Measurements from ENCODE around the gene NEB.
"Not testable (repeated sequence)": the region's sequence is repeated elsewhere in the genome, so short reads cannot be mapped to it uniquely, and the experiment has no call there.

Gene NEB

GRCh38 chr2:151657667-151658076 is 76.6 kb downstream of the NEB start:
- H3K9me3 ChIP-seq (ENCODE audit: control insufficient read depth in 1 of 2, low read length in 2 of 2), result no peaks in the 10 kb centered on the region
- H3K9ac ChIP-seq (ENCODE audit: low read depth in 1 of 2, low read length in 2 of 2), result no peak overlapping the region
- H3K4me1 ChIP-seq (ENCODE audit: control insufficient read depth in 1 of 2, insufficient read depth in 2 of 2, low read length in 2 of 2), result no peaks in the 10 kb centered on the region
- no peaks in the 10 kb centered on the region for H3K27me3 ChIP-seq (ENCODE audit: control insufficient read depth in 1 of 2, insufficient read depth in 2 of 2, low read length in 2 of 2)
- no peak overlapping the region for H3K27ac ChIP-seq (ENCODE audit: low read depth, low read length)
- no peak overlapping the region for H3K4me3 ChIP-seq (ENCODE audit: low read depth in 1 of 2, low read length in 2 of 2)
- no peaks in the 10 kb centered on the region for H3K36me3 ChIP-seq (ENCODE audit: control insufficient read depth in 1 of 2, insufficient read depth in 2 of 2, low read length in 2 of 2)

DNA sequence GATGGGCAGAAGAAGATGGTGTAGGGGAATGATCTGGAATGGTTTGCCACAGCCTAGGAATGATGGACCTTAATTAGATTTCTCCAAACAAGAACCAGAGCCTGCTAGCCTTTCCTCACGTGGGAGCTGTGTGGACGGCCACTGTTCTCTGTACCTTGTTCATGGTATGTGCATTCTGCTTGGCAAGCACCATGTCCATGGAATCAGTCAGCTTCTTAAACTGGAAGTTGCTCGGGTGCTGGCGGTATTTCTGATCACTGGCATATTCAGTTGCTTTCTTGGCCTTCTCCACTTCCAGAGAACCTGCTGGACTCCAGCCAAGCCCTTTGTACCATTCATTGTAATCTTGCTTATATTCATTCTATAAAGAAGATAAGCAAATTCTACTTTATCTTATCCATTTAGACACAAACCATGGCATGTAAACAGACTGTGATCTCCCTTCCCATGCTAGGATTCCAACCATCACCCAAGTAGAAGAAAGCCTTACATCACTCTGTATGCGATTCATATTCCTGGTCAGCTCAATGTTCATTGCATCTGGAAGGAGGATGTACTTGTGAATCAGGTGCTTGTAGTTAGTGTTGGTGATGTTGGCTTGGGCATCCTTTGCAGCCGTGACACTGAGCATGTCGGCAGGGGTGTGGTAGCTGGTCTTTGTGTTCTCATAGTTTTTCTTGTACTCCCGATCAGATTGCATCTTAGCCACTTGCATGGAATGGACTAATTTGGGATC is 78.4 kb downstream of the NEB start:
- no peaks in the 10 kb centered on the region for H3K4me1 ChIP-seq (ENCODE audit: control insufficient read depth in 1 of 2, insufficient read depth in 2 of 2, low read length in 2 of 2)
- H3K9me3 ChIP-seq (ENCODE audit: control insufficient read depth in 1 of 2, low read length in 2 of 2), result no peaks in the 10 kb centered on the region
- no peak overlapping the region for H3K4me3 ChIP-seq (ENCODE audit: low read depth in 1 of 2, low read length in 2 of 2)
- no peaks in the 10 kb centered on the region for H3K27me3 ChIP-seq (ENCODE audit: control insufficient read depth in 1 of 2, insufficient read depth in 2 of 2, low read length in 2 of 2)
- H3K9ac ChIP-seq (ENCODE audit: low read depth in 1 of 2, low read length in 2 of 2), result no peak overlapping the region
- no peaks in the 10 kb centered on the region for H3K36me3 ChIP-seq (ENCODE audit: control insufficient read depth in 1 of 2, insufficient read depth in 2 of 2, low read length in 2 of 2)
- no peak overlapping the region for H3K27ac ChIP-seq (ENCODE audit: low read depth, low read length)

GRCh38 chr2:151654891-151655290 is 79.4 kb downstream of the NEB start:
- Histone ChIP-seq H3K4me1 (ENCODE audit: control insufficient read depth in 1 of 2, insufficient read depth in 2 of 2, low read length in 2 of 2) (no peaks in the 10 kb centered on the region), H3K27ac (ENCODE audit: low read depth, low read length) (no peak overlapping the region)

GRCh38 chr2:151654085-151654484 is 80.2 kb downstream of the NEB start:
- Histone ChIP-seq H3K4me3 (ENCODE audit: low read depth in 1 of 2, low read length in 2 of 2) (no peak overlapping the region), H3K27ac (ENCODE audit: low read depth, low read length) (no peak overlapping the region), H3K36me3 (ENCODE audit: control insufficient read depth in 1 of 2, insufficient read depth in 2 of 2, low read length in 2 of 2) (no peaks in the 10 kb centered on the region), H3K9me3 (ENCODE audit: control insufficient read depth in 1 of 2, low read length in 2 of 2) (no peaks in the 10 kb centered on the region), H3K4me1 (ENCODE audit: control insufficient read depth in 1 of 2, insufficient read depth in 2 of 2, low read length in 2 of 2) (no peaks in the 10 kb centered on the region), H3K27me3 (ENCODE audit: control insufficient read depth in 1 of 2, insufficient read depth in 2 of 2, low read length in 2 of 2) (no peaks in the 10 kb centered on the region), H3K9ac (ENCODE audit: low read depth in 1 of 2, low read length in 2 of 2) (no peak overlapping the region)

More at GRCh38 chr2:151654891-151655290, 79.4 kb downstream of the NEB start:
- H3K36me3 ChIP-seq (ENCODE audit: control insufficient read depth in 1 of 2, insufficient read depth in 2 of 2, low read length in 2 of 2), result no peaks in the 10 kb centered on the region
- H3K4me3 ChIP-seq (ENCODE audit: low read depth in 1 of 2, low read length in 2 of 2), result no peak overlapping the region
- H3K9ac ChIP-seq (ENCODE audit: low read depth in 1 of 2, low read length in 2 of 2), result no peak overlapping the region
- no peaks in the 10 kb centered on the region for H3K27me3 ChIP-seq (ENCODE audit: control insufficient read depth in 1 of 2, insufficient read depth in 2 of 2, low read length in 2 of 2)
- H3K9me3 ChIP-seq (ENCODE audit: control insufficient read depth in 1 of 2, low read length in 2 of 2), result no peaks in the 10 kb centered on the region

DNA sequence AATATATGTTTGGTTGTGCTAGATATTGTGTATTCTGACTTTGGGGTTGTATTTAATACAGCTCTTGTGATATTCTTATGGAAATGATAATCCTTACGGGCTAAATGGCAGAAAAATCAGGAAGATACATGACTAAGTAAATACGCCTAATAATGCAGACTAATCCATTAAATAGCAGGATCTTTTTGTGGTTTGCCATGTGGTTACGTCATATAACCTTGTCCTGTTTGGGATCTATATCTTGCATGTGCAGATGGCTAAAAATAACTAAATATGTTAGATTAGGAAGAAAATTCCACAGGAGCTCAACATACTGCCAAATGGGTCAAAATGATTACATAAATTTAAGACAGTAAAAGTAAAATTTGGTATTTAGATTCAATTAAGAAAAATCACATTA is 83.0 kb downstream of the NEB start:
- Histone ChIP-seq H3K27ac (ENCODE audit: low read depth, low read length) (no peak overlapping the region), H3K9me3 (ENCODE audit: control insufficient read depth in 1 of 2, low read length in 2 of 2) (no peaks in the 10 kb centered on the region), H3K4me1 (ENCODE audit: control insufficient read depth in 1 of 2, insufficient read depth in 2 of 2, low read length in 2 of 2) (no peaks in the 10 kb centered on the region), H3K9ac (ENCODE audit: low read depth in 1 of 2, low read length in 2 of 2) (no peak overlapping the region), H3K4me3 (ENCODE audit: low read depth in 1 of 2, low read length in 2 of 2) (no peak overlapping the region), H3K27me3 (ENCODE audit: control insufficient read depth in 1 of 2, insufficient read depth in 2 of 2, low read length in 2 of 2) (no peaks in the 10 kb centered on the region), H3K36me3 (ENCODE audit: control insufficient read depth in 1 of 2, insufficient read depth in 2 of 2, low read length in 2 of 2) (no peaks in the 10 kb centered on the region)

- no peaks in the 10 kb centered on the region for H3K9me3 ChIP-seq (ENCODE audit: control insufficient read depth in 1 of 2, low read length in 2 of 2)
- H3K9ac ChIP-seq (ENCODE audit: low read depth in 1 of 2, low read length in 2 of 2), result no peak overlapping the region
- H3K4me1 ChIP-seq (ENCODE audit: control insufficient read depth in 1 of 2, insufficient read depth in 2 of 2, low read length in 2 of 2), result no peaks in the 10 kb centered on the region
- no peaks in the 10 kb centered on the region for H3K27me3 ChIP-seq (ENCODE audit: control insufficient read depth in 1 of 2, insufficient read depth in 2 of 2, low read length in 2 of 2)
- H3K36me3 ChIP-seq (ENCODE audit: control insufficient read depth in 1 of 2, insufficient read depth in 2 of 2, low read length in 2 of 2), result no peaks in the 10 kb centered on the region
- no peak overlapping the region for H3K27ac ChIP-seq (ENCODE audit: low read depth, low read length)
- no peak overlapping the region for H3K4me3 ChIP-seq (ENCODE audit: low read depth in 1 of 2, low read length in 2 of 2)
These were observed 83.8 kb downstream of the NEB start for GRCh38 chr2:151650456-151650855.

DNA sequence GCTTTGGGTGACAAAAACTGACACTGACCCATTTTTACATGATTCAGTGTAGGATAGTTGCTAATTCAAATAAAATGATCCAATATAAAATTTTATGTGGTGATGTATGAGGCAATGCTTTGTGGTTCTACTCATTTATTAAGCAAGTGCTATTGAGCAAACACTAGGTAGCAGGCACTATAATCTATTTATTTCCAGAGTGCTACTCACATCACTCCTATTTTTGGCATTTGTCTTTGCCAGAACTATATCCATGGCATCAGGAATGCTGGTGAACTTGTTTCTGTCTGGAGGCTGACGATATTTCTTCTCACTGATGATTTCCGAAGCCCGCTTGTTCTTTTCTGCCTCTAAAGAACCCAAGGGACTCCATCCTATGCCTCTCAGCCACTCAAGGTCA is 84.3 kb downstream of the NEB start:
- no peaks in the 10 kb centered on the region for H3K27me3 ChIP-seq (ENCODE audit: control insufficient read depth in 1 of 2, insufficient read depth in 2 of 2, low read length in 2 of 2)
- no peak overlapping the region for H3K4me3 ChIP-seq (ENCODE audit: low read depth in 1 of 2, low read length in 2 of 2)
- H3K4me1 ChIP-seq (ENCODE audit: control insufficient read depth in 1 of 2, insufficient read depth in 2 of 2, low read length in 2 of 2), result no peaks in the 10 kb centered on the region
- no peaks in the 10 kb centered on the region for H3K9me3 ChIP-seq (ENCODE audit: control insufficient read depth in 1 of 2, low read length in 2 of 2)
- H3K9ac ChIP-seq (ENCODE audit: low read depth in 1 of 2, low read length in 2 of 2), result no peak overlapping the region
- H3K36me3 ChIP-seq (ENCODE audit: control insufficient read depth in 1 of 2, insufficient read depth in 2 of 2, low read length in 2 of 2), result no peaks in the 10 kb centered on the region
- no peak overlapping the region for H3K27ac ChIP-seq (ENCODE audit: low read depth, low read length)

DNA sequence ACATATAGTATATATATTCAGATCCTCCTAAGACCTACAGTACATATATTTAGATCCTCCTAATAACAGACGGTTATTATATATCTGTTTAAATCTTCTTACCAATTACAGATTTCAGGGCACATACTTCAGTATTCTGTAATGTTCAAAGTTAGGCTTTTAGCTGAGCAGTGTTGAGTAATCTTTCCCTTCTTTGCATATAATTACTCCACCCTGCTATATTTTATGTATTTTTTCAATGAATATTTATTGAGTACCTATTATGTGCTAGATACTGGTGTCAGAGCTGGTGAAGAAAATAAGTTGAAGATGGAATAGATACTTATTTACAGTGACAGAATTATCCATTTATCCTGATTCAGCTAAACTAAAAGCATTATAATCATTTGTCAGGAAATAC is 84.9 kb downstream of the NEB start:
- Histone ChIP-seq H3K36me3 (ENCODE audit: control insufficient read depth in 1 of 2, insufficient read depth in 2 of 2, low read length in 2 of 2) (no peaks in the 10 kb centered on the region), H3K4me3 (ENCODE audit: low read depth in 1 of 2, low read length in 2 of 2) (no peak overlapping the region), H3K27ac (ENCODE audit: low read depth, low read length) (no peak overlapping the region), H3K9ac (ENCODE audit: low read depth in 1 of 2, low read length in 2 of 2) (no peak overlapping the region), H3K9me3 (ENCODE audit: control insufficient read depth in 1 of 2, low read length in 2 of 2) (no peaks in the 10 kb centered on the region), H3K4me1 (ENCODE audit: control insufficient read depth in 1 of 2, insufficient read depth in 2 of 2, low read length in 2 of 2) (no peaks in the 10 kb centered on the region), H3K27me3 (ENCODE audit: control insufficient read depth in 1 of 2, insufficient read depth in 2 of 2, low read length in 2 of 2) (no peaks in the 10 kb centered on the region)

GRCh38 chr2:151646512-151646911 is 87.8 kb downstream of the NEB start:
- not testable (repeated sequence) for H3K4me3 ChIP-seq (ENCODE audit: low read depth in 1 of 2, low read length in 2 of 2); H3K27me3 ChIP-seq (ENCODE audit: control insufficient read depth in 1 of 2, insufficient read depth in 2 of 2, low read length in 2 of 2); H3K9me3 ChIP-seq (ENCODE audit: control insufficient read depth in 1 of 2, low read length in 2 of 2); H3K4me1 ChIP-seq (ENCODE audit: control insufficient read depth in 1 of 2, insufficient read depth in 2 of 2, low read length in 2 of 2); H3K27ac ChIP-seq (ENCODE audit: low read depth, low read length); H3K36me3 ChIP-seq (ENCODE audit: control insufficient read depth in 1 of 2, insufficient read depth in 2 of 2, low read length in 2 of 2); H3K9ac ChIP-seq (ENCODE audit: low read depth in 1 of 2, low read length in 2 of 2)

DNA sequence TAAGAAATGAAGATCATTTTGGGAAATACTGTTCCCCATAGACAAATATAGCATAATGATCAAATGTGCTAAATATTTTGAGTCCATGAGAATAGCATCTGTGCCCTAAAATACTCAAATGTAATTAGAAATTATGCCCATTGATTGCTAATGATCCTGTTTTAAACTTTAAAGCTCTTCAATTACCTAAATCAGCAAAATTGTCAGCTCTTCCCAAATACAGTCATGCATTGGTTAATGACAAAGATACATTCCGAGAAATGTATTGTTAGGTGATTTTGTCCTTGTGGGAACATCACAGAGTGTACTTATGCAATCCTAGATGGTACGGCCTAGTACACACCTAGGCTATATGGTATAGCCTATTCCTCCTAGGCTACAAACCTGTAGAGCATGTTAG is 89.7 kb downstream of the NEB start:
- no peak overlapping the region for H3K9ac ChIP-seq (ENCODE audit: low read depth in 1 of 2, low read length in 2 of 2)
- H3K4me1 ChIP-seq (ENCODE audit: control insufficient read depth in 1 of 2, insufficient read depth in 2 of 2, low read length in 2 of 2), result no peaks in the 10 kb centered on the region
- H3K36me3 ChIP-seq (ENCODE audit: control insufficient read depth in 1 of 2, insufficient read depth in 2 of 2, low read length in 2 of 2), result no peaks in the 10 kb centered on the region
- H3K4me3 ChIP-seq (ENCODE audit: low read depth in 1 of 2, low read length in 2 of 2), result no peak overlapping the region
- no peaks in the 10 kb centered on the region for H3K9me3 ChIP-seq (ENCODE audit: control insufficient read depth in 1 of 2, low read length in 2 of 2)
- H3K27ac ChIP-seq (ENCODE audit: low read depth, low read length), result no peak overlapping the region
- H3K27me3 ChIP-seq (ENCODE audit: control insufficient read depth in 1 of 2, insufficient read depth in 2 of 2, low read length in 2 of 2), result no peaks in the 10 kb centered on the region

DNA sequence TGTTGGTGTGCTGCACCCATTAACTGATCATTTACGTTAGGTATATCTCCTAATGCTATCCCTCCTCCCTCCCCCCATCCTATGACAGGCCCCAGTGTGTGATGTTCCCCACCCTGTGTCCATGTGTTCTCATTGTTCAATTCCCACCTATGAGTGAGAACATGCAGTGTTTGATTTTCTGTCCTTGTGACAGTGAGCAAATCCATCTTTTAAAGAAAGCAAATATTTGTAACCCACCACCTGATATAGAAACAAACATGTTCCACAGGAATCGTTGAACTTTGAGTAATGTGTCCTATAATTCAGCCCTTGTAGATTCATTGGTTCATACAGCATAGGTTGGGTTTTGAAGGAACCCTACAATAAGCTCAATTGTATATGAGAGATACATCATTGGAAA is 92.4 kb downstream of the NEB start:
- not testable (repeated sequence) for H3K9ac ChIP-seq (ENCODE audit: low read depth in 1 of 2, low read length in 2 of 2); H3K36me3 ChIP-seq (ENCODE audit: control insufficient read depth in 1 of 2, insufficient read depth in 2 of 2, low read length in 2 of 2); H3K4me3 ChIP-seq (ENCODE audit: low read depth in 1 of 2, low read length in 2 of 2); H3K27me3 ChIP-seq (ENCODE audit: control insufficient read depth in 1 of 2, insufficient read depth in 2 of 2, low read length in 2 of 2); H3K27ac ChIP-seq (ENCODE audit: low read depth, low read length); H3K9me3 ChIP-seq (ENCODE audit: control insufficient read depth in 1 of 2, low read length in 2 of 2)
- peaks cover 10 to 12% of the 10 kb centered on the region in 2 donors for H3K4me1 ChIP-seq (ENCODE audit: control insufficient read depth in 1 of 2, insufficient read depth in 2 of 2, low read length in 2 of 2)
